ENCODE data around the gene MAS1.
"Not testable (repeated sequence)": the region's sequence is repeated elsewhere in the genome, so short reads cannot be mapped to it uniquely, and the experiment has no call there.

MAS1 gene

GRCh38 chr6:159916237-159916636 is 25.4 kb downstream of the MAS1 start:
- no peak for DNase-seq (ENCODE audit: low read depth in 2 of 3, low spot score in 2 of 3)

- no peak for DNase-seq (ENCODE audit: low read depth in 2 of 3, low spot score in 2 of 3)
Measured at GRCh38 chr6:159916752-159917151, 26.0 kb downstream of the MAS1 start.

GRCh38 chr6:159919011-159919511 is 28.3 kb downstream of the MAS1 start:
- no peak for DNase-seq (ENCODE audit: low read depth in 2 of 3, low spot score in 2 of 3)

GRCh38 chr6:159919800-159920199 is 29.0 kb downstream of the MAS1 start:
- DNase-seq (ENCODE audit: low read depth in 2 of 3, low spot score in 2 of 3): no peak

- DNase-seq (ENCODE audit: low read depth in 2 of 3, low spot score in 2 of 3): not testable (repeated sequence)
Measured at GRCh38 chr6:159924150-159924549, 33.4 kb downstream of the MAS1 start.

GRCh38 chr6:159926542-159927203 is 35.9 kb downstream of the MAS1 start:
- no peak for DNase-seq (ENCODE audit: low read depth in 2 of 3, low spot score in 2 of 3)

- no peak for DNase-seq (ENCODE audit: low read depth in 2 of 3, low spot score in 2 of 3)
Measured at GRCh38 chr6:159929819-159930218, 39.0 kb downstream of the MAS1 start.

- peak in 1 of 3 experiments; percentile 13 for DNase-seq (ENCODE audit: low read depth in 2 of 3, low spot score in 2 of 3)
Measured at GRCh38 chr6:159931112-159931511, 40.3 kb downstream of the MAS1 start.

- no peak for DNase-seq (ENCODE audit: low read depth in 2 of 3, low spot score in 2 of 3)
Measured at GRCh38 chr6:159931846-159932245, 41.1 kb downstream of the MAS1 start.

- DNase-seq (ENCODE audit: low read depth in 2 of 3, low spot score in 2 of 3): no peak
Measured at GRCh38 chr6:159933077-159933476, 42.3 kb downstream of the MAS1 start.

GRCh38 chr6:159934181-159934580 is 43.4 kb downstream of the MAS1 start:
- no peak for DNase-seq (ENCODE audit: low read depth in 2 of 3, low spot score in 2 of 3)

- no peak for DNase-seq (ENCODE audit: low read depth in 2 of 3, low spot score in 2 of 3)
Measured at GRCh38 chr6:159935065-159935464, 44.3 kb downstream of the MAS1 start.

GRCh38 chr6:159935633-159936032 is 44.8 kb downstream of the MAS1 start:
- DNase-seq (ENCODE audit: low read depth in 2 of 3, low spot score in 2 of 3): no peak

- no peak for DNase-seq (ENCODE audit: low read depth in 2 of 3, low spot score in 2 of 3)
Measured at GRCh38 chr6:159939591-159940016, 48.8 kb downstream of the MAS1 start.

Measured in activated CD8-positive, alpha-beta memory T cell treated with anti-CD3 and anti-CD28 coated beads for 48 hours (primary cell).